HL-60 (cell line): Measurements from ENCODE around the gene IDH3A.
A peak's percentile ranks its signal among the peaks of the same experiment; 100 is the strongest.
"Not testable (repeated sequence)": the region's sequence is repeated elsewhere in the genome, so short reads cannot be mapped to it uniquely, and the experiment has no call there.

Source experiments
- DNase-seq, 2 experiments: peaks; one replicate each; pipeline ENCODE4 v3.0.0-alpha.2; 2010 to 2020; ENCODE audit warnings: low read depth in 1 of 2, low spot score in 1 of 2
- H3K27ac ChIP-seq: fragments of 250-450 bp; sonication (Bioruptor Pico); replicated peaks from 2 replicates; pipeline ENCODE4 v1.5.1; 2020; ENCODE audit warnings: mild to moderate bottlenecking, moderate library complexity
- H3K27me3 ChIP-seq: fragments of 250-450 bp; sonication (Bioruptor Pico); 2 replicates; pipeline ENCODE4 v1.5.1; 2021; ENCODE audit warnings: mild to moderate bottlenecking, moderate library complexity; ENCODE audit not compliant: insufficient read depth, poor library complexity, severe bottlenecking
- H3K4me3 ChIP-seq: replicated peaks from 2 replicates; pipeline ENCODE4 v1.5.1; 2011; ENCODE audit warnings: mild to moderate bottlenecking, control low read depth, low read length; ENCODE audit not compliant: insufficient read depth
- GABPA ChIP-seq: IDR thresholded peaks from 2 replicates; pipeline ENCODE4 v1.6.1; 2012; ENCODE audit warnings: low read depth
- POLR2AphosphoS5 ChIP-seq: IDR thresholded peaks from 2 replicates; pipeline ENCODE4 v1.6.1; 2012; ENCODE audit warnings: low read depth
- SPI1 ChIP-seq: IDR thresholded peaks from 2 replicates; pipeline ENCODE4 v1.6.1; 2012; ENCODE audit warnings: low read depth, mild to moderate bottlenecking, borderline replicate concordance
- TF ChIP-seq, protein P1 (sequence below): IDR thresholded peaks from 2 replicates; pipeline ENCODE4 v1.6.1; 2012; ENCODE audit warnings: low read depth; ENCODE audit not compliant: insufficient replicate concordance
- TF ChIP-seq, protein P2 (sequence below): IDR thresholded peaks from one replicate; pipeline ENCODE4 v1.5.1; 2011; ENCODE audit warnings: low read length, control low read depth, inconsistent platforms; ENCODE audit not compliant: insufficient read depth

The IDH3A gene

DNA sequence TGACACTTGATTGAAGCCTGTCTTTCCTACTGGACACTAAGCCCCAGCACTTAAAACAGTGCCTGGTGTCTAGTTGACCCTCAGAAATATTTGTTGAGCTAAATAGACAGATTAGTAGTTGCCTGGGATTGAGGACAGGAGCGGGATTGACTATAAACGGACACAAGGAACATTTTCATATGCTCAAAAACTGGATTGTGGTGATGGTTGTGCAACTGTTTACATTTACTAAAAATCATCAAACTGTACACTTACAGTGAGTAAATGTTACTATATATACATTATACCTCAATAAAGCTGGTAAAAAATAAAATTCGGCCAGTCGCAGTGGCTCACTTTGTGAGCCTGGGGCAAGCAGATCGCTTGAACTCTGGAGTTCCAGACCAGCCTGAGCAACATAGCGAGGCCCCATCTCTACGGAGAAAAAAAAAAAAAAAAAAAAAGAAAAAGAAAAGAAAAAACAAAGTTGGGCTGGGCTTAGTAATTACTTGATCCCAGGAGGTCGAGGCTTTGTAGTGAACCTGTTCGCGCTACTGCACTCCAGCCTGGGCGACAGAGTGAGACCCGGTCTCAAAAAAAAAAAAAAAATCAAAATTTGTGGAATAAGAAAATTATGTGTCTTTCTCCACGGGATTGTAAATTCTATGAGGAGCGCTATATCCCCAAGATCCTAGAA, 632 bp upstream of the IDH3A start:
- DNase-seq = no peak
- H3K27ac ChIP-seq = peak overlapping the region; percentile 62
- H3K27me3 ChIP-seq = no peaks in the 10 kb centered on the region
- TF ChIP-seq POLR2AphosphoS5 (no peak), SPI1 (no peak), GABPA (no peak)
- TF ChIP-seq, protein P1, sequence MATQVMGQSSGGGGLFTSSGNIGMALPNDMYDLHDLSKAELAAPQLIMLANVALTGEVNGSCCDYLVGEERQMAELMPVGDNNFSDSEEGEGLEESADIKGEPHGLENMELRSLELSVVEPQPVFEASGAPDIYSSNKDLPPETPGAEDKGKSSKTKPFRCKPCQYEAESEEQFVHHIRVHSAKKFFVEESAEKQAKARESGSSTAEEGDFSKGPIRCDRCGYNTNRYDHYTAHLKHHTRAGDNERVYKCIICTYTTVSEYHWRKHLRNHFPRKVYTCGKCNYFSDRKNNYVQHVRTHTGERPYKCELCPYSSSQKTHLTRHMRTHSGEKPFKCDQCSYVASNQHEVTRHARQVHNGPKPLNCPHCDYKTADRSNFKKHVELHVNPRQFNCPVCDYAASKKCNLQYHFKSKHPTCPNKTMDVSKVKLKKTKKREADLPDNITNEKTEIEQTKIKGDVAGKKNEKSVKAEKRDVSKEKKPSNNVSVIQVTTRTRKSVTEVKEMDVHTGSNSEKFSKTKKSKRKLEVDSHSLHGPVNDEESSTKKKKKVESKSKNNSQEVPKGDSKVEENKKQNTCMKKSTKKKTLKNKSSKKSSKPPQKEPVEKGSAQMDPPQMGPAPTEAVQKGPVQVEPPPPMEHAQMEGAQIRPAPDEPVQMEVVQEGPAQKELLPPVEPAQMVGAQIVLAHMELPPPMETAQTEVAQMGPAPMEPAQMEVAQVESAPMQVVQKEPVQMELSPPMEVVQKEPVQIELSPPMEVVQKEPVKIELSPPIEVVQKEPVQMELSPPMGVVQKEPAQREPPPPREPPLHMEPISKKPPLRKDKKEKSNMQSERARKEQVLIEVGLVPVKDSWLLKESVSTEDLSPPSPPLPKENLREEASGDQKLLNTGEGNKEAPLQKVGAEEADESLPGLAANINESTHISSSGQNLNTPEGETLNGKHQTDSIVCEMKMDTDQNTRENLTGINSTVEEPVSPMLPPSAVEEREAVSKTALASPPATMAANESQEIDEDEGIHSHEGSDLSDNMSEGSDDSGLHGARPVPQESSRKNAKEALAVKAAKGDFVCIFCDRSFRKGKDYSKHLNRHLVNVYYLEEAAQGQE = no peak
- TF ChIP-seq, protein P2, sequence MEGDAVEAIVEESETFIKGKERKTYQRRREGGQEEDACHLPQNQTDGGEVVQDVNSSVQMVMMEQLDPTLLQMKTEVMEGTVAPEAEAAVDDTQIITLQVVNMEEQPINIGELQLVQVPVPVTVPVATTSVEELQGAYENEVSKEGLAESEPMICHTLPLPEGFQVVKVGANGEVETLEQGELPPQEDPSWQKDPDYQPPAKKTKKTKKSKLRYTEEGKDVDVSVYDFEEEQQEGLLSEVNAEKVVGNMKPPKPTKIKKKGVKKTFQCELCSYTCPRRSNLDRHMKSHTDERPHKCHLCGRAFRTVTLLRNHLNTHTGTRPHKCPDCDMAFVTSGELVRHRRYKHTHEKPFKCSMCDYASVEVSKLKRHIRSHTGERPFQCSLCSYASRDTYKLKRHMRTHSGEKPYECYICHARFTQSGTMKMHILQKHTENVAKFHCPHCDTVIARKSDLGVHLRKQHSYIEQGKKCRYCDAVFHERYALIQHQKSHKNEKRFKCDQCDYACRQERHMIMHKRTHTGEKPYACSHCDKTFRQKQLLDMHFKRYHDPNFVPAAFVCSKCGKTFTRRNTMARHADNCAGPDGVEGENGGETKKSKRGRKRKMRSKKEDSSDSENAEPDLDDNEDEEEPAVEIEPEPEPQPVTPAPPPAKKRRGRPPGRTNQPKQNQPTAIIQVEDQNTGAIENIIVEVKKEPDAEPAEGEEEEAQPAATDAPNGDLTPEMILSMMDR = no peak
- peak overlapping the region; percentile 49 for H3K4me3 ChIP-seq

DNA sequence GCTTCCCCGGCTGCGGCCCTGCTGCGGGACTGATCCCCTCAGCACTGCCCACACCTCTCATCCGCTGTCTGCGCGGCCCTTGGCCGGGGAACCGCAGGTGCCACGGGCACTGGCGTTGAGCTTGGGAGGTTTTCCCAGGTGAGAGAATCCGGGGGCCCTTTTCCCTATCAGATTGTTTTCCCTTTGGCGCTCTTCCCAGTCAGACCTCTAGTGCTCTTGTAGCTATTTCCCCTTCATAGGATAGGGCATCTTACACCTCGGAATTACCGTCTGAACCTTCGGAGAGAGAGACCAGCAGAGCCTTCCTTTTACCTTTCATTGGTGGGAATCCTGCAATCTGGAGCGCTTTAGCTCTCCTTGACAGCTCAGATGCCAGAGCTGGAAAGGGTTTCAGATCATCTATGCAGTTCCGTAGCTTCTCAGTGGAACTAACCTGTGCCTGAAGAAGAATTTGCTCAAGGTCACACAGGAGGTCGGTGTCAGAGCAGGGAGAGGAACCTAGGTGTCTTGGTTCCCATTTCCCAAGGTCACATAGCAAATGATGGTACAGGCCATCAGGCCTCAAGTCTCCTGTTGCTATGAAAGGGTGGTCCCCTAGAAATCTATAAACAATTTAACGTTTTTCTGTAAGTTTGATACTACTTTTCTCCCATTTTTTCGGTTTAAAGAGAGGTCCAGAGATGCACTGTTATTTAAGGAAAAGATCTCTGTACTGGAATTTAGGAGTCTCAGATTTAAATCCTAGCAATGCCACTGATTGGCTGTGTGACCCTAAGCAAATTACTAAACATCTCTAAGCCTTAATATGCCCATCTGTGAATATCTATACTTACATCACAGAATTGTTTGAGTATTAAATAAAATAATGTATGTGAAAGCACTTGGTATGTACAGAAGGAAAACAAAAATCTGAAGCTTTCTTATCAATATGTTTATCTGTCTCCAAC, 916 bp downstream of the IDH3A start:
- Histone ChIP-seq H3K4me3 (peak overlapping the region; percentile 87), H3K27ac (peak overlapping the region; percentile 53), H3K27me3 (no peaks in the 10 kb centered on the region)
- DNase-seq = no peak
- no peak for TF ChIP-seq POLR2AphosphoS5
- TF ChIP-seq GABPA = no peak
- no peak for TF ChIP-seq SPI1
- TF ChIP-seq, protein P2 = no peak

DNA sequence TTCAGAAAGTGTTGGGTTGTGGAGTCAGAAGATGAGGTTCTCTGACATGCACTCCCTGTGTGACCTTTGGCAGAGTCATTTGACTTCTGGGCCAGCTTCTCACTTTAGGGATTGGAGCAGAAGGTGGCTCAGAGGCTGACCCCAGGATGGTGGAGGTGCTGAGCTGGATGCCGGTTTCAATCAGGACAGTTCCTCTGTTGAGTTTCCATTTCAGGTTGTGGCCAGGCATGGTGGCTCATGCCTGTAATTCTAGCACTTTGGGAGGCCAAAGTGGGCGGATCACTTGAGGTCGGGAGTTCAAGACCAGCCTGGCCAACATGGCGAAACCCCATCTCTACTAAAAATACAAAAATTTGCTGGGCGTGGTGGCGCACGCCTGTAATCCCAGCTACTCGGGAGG, 1.9 kb downstream of the IDH3A start:
- H3K27me3 ChIP-seq, H3K4me3 ChIP-seq, DNase-seq, H3K27ac ChIP-seq: not testable (repeated sequence)

DNA sequence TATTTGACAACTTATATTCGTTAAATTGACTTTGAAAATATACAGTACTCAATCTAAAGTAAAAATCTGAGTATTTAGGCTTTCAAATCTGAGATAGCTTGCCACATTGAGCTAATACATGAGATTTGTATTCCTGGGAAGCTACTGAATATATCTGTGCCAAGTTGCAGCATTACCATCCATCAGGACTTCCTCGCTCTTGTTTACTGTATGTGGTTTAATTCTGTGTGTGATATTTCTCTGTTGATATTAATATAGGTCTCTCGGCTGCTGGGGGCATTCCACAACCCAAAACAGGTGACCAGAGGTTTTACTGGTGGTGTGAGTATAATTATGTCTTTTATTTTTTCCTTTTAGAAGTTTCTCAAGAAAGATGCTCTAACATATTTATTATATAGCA, 5.8 kb downstream of the IDH3A start:
- TF ChIP-seq GABPA (no peak), POLR2AphosphoS5 (no peak), SPI1 (no peak)
- TF ChIP-seq, protein P1 = no peak
- TF ChIP-seq, protein P2 = no peak
- H3K4me3 ChIP-seq = no peak overlapping the region
- no peaks in the 10 kb centered on the region for H3K27me3 ChIP-seq
- no peak for DNase-seq
- no peak overlapping the region for H3K27ac ChIP-seq
